HuH-7 (cell line): Measurements from ENCODE around the gene INTS3.
A peak's percentile ranks its signal among the peaks of the same experiment; 100 is the strongest.
"Not testable (repeated sequence)": the region's sequence is repeated elsewhere in the genome, so short reads cannot be mapped to it uniquely, and the experiment has no call there.

Source experiments
- DNase-seq: peaks from one replicate; pipeline ENCODE4 v3.0.0; 2011; ENCODE audit warnings: low spot score

INTS3 gene

GRCh38 chr1:153763365-153764225 is 35.7 kb downstream of the INTS3 start:
- no peak for DNase-seq

- no peak for DNase-seq
These were observed 36.5 kb downstream of the INTS3 start for GRCh38 chr1:153764310-153764709.

DNA sequence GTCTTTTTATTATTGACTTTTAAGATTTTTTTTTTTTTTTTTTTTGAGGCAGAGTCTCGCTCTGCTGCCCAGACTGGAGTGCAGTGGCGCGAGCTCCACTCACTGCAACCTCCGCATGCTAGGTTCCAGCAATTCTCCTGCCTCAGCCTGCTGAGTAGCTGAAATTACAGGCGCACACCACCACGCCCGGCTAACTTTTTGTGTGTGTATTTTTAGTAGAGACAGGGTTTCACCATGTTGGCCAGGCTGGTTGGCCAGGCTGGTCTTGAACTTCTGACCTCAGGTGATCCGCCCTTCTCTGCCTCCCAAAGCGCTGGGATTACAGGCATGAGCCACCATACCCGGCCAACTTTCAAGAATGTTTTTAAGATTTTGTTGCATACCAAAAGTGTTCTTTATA is 38.8 kb downstream of the INTS3 start:
- DNase-seq = not testable (repeated sequence)

DNA sequence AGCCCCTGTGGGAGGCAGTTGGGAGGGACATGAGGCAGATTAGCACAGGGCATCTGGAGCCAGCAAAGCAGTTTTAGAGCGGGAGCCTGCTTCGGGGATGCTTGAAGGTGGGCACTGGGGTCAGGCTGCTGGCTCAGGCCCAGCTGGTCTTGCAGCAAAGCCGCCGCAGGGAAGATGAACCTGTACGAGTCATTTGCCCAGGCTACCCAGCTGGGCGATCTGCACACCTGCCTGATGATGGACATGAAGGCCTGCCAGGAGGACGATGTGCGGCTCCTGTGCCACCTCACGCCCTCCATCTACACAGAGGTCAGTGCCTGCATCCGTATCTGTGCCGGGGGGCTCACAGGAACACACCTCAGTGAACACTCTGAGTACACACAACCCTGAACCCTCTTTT is 39.7 kb downstream of the INTS3 start:
- DNase-seq = no peak

DNA sequence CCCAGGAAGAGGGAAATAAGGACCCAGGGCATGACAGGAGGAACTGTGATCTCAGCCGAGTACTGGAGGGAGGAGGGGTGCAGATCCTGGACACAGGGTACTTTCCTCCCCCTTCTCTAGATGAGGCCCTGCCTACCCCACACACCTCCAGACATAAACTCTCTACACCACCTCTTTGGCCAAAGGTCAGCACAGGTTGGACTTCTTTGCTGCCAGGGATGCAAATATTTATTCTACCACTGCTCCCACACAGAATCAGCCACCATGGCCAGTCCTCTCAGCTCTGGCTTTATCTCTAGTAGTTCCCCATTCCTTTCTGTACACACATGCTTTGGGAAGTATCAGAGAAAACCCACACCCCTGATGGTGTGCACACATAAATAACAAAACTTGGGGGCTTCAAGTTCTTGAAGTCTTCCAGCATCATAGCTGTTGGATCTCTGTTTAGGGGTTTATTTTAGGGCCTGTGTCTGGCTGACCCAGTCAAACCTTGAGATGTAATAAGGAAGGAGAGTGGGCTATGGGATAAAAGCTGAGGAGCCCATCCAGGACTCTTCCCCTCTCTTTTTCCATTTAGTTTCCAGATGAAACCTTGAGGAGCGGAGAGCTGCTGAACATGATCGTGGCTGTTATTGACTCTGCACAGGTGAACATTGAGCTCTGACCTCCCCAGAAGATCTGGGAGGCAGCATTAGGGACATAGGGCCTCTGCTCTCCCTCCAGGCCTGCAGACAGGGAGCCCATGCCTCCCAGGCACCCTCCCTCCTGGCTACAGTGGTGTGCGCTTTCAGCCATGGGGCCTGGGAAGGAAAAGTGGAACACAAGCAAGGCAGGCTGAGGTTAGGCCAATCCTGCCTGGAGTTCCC is 40.7 kb downstream of the INTS3 start:
- peak; percentile 66 for DNase-seq

- no peak for DNase-seq
These were observed 41.4 kb downstream of the INTS3 start for GRCh38 chr1:153769221-153769620.

- no peak for DNase-seq
These were observed 42.9 kb downstream of the INTS3 start for GRCh38 chr1:153770797-153771196.

DNA sequence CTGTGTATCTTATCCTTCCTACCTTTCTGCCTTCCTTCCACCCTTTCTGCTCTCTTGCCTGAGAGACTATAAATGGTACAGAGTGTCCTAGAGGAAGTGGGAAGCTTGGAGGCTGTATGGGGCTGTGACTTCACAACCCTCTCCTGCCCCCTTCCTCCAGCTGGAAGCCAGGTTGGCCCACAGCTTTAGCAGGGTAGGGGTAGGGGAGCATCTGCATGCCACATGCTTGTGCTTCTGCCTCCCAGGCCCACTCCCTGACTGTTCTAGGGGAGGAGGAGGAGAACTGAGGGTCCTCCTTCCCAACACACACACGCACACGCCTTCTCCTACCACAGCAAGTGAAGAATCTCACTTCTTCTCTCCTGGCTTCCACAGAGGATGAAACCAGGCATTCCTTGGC is 43.4 kb downstream of the INTS3 start:
- DNase-seq = no peak

DNA sequence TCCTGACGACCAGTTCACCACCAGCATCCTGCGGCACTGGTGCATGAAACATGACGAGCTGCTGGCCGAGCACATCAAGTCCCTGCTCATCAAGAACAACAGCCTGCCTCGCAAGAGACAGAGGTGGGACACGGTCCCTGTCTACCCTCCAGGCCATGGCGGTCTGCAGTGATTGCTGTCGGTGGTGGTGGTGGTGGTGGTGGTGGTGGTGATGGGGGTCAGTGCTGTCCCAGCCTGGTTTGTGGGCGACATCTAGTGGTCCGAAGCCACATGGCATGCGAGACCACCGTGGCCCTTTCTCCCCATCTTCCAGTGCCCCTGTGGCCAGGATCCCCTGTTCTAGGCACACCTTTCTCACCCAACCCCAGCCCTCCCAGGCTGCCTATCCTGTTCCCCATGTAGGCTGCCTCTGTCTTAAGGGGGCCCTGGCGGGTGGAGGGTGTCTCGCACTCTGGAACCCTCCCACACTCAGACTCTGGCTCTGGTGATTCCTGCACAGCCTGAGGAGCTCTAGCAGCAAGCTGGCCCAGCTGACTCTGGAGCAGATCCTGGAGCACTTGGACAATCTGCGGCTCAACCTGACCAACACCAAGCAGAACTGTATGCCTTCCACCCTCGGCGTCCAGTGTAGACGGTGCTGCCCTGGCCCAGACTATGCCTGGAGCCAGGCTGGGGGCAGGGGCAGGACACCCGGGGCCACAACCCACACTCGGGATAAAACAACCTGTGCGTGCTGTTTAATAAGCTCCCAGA is 44.2 kb downstream of the INTS3 start:
- peak; percentile 73 for DNase-seq

DNA sequence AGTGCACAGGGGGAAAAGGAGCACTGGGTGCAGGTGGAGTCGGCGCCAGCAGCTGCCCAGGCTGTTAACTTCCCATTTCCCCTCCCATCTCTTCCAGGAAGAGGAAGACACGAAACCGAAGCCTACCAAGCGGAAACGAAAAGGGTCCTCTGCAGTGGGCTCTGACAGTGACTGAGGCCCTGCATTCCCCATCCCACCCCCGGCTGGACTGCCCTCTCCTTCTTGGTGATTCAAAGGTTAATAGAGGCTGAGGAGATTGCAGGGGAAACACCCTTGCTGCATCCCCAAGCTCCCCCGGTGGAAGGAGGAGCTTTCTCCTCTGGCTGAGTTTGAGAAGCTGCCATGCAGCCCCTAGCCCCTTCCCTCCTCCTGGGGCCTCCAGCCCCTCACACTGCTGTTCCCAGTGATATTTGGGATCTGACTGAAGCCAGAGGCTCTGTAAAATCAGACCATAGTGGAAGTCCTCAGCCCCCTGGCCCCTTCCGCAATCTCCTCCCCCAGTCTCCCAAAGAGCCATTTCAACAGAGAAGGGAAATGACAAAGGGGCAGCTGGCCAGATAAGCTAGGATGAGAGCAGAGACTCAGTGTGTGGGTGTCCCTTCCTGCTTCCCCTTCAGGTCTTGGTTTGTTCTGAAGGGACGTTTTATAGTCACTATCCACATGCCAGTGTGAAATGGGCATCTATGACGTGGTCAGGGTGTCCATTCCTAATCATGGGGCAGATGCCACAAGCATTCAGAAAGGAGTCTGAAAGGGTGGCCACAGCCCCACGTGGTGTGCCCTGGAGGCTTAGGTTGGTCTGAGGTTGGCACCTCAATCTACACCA is 45.5 kb downstream of the INTS3 start:
- DNase-seq = no peak

DNA sequence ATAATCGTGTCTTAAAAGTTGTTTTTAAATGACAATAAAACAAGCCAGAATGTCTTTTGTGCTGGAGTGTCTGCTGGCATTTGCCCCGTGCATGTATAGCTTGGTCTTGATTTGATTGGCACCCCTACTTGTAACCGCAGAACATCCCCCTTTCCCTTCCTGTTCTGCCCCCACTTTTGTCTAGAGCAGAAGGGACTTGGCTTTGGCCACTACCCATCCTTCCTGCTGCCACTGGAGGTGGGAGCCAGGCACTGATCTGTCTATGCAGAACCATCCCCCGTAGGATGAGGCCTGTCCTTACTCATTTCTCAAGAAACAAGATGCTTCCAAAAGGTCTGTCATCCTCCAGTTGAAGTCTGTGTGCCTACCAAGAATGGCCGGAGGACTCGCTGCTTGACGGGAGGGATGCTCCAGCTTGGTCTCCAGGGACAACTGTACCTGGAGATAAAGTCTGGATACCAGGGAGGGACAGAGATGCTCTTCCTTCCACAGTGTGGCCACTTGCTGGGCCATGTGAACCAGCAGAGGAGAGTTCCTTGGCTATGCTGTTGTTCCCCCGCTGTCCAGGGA is 46.3 kb downstream of the INTS3 start:
- no peak for DNase-seq

DNA sequence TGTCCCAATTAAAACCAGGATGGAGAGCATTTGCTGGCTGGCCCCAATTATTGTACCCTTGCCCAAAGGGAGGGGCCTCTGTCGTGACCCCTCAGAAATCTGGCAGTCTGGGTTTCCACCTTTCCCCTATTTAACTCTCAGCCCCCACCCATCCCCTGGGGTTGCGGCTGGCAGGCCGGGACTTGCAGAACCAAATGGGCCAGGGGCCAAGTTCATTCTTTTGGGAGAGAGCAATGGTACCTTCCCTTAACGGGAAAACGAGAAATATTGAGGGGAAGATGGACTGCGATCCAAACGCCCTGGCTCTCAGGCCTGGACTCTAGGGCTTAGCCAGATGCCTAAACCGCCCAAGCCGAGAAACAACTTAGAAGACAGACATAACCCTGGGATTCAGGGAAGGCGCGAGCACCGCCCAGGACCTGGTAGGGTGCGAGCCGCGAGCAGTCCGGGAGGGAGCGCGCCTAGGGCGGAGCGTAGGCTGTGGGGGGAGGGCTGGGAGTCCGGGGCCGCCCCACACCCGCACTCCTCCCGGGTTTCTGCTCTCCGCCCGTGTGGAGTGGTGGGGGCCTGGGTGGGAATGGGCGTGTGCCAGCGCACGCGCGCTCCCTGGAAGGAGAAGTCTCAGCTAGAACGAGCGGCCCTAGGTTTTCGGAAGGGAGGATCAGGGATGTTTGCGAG is 47.1 kb downstream of the INTS3 start, which contains the start of gene SLC27A3:
Gene SLC27A3, plus strand, starts transcription at position 628 of the 678 bp plus-strand sequence. CDS start 91 bp downstream, outside the sequence.
- peak; percentile 64 for DNase-seq

GRCh38 chr1:153775458-153776327 is 47.8 kb downstream of the INTS3 start:
- peak; percentile 84 for DNase-seq

DNA sequence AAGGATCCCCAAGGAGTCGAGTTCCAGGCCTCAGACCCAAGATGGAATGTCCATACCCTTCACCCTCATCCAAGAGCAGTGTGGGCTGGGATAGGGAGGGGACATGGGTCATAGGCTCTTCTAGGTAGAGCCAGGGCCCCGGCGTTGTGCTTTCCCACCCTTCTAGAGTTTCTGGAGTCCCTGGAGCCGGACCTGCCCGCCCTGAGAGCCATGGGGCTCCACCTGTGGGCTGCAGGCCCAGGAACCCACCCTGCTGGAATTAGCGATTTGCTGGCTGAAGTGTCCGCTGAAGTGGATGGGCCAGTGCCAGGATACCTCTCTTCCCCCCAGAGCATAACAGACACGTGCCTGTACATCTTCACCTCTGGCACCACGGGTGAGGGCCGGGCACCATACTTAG is 48.5 kb downstream of the INTS3 start:
- no peak for DNase-seq

- no peak for DNase-seq
These were observed 49.1 kb downstream of the INTS3 start for GRCh38 chr1:153776845-153777370.

DNA sequence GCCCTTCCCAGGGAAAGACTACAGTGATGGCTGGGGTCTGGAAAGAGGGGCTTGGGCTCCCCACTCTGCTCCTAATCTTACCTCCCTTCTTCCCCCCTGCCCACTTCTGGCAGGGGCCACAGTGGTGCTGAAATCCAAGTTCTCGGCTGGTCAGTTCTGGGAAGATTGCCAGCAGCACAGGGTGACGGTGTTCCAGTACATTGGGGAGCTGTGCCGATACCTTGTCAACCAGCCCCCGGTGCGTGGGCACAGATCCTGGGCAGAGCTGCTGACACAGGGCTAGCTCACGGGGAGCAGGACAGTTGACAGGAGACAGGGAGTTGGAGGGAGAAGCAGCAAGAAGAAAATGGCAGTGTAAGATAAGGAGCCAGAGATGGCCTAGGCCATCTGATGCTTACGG is 49.8 kb downstream of the INTS3 start:
- no peak for DNase-seq

DNA sequence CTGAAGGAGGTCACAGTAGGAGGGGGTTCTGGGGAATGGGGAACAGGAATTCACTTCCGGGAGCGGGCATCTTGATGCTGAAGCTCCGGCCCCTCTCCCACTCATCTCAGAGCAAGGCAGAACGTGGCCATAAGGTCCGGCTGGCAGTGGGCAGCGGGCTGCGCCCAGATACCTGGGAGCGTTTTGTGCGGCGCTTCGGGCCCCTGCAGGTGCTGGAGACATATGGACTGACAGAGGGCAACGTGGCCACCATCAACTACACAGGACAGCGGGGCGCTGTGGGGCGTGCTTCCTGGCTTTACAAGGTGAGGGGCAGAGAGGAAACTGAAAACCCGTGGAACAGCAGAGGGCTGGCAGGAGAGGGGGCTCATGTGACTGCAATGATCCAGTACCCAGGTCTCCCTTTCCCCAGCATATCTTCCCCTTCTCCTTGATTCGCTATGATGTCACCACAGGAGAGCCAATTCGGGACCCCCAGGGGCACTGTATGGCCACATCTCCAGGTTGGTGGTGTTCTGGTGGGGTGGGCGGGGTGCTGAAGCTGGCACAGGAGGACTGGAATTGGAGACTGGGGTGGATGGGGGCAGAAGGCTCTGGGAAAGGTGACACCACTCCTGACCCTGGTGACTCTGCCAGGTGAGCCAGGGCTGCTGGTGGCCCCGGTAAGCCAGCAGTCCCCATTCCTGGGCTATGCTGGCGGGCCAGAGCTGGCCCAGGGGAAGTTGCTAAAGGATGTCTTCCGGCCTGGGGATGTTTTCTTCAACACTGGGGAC is 50.4 kb downstream of the INTS3 start:
- DNase-seq = no peak

DNA sequence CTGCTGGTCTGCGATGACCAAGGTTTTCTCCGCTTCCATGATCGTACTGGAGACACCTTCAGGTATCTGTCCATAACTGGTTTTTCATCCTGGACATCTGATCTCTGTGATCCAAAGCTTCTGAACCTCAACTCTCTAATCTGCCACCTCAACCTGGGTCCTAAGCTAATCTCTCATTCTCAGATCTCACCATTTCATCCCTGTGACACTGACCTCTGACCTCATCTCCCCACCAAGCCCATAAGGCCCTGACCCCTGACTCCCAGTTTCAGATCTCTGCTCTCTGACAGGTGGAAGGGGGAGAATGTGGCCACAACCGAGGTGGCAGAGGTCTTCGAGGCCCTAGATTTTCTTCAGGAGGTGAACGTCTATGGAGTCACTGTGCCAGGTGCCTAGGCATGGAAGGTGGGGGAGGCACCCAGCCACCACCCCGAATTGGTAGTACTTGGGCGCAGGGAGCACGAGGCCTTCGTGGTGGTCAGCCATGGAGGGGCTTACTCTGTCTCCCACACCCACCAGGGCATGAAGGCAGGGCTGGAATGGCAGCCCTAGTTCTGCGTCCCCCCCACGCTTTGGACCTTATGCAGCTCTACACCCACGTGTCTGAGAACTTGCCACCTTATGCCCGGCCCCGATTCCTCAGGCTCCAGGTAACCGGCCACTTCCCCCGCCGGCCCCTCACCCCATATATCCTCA is 51.1 kb downstream of the INTS3 start:
- no peak for DNase-seq
